Adrenal gland (tissue), 19 donors: Measurements from ENCODE around the gene SLC25A43. TPM values are rescaled to one million over a fixed set of nuclear protein-coding genes. Genes with fewer than 3 reads are reported as not detected.
"Not testable (repeated sequence)": the region's sequence is repeated elsewhere in the genome, so short reads cannot be mapped to it uniquely, and the experiment has no call there.

Experiments
- DNase-seq, 7 donors: peaks; one replicate each; pipeline ENCODE4 v3.0.0-alpha.2; 2019 to 2020
- H3K27ac ChIP-seq, 5 donors: fragments of 200-600 bp; sonication (generic) in 4 of 5; 1 replicate in 3 of 5; 2 replicates in 2 of 5; pipeline versions ENCODE4 v1.5.1 to v1.8.0; 2016 to 2020; ENCODE audit warnings: mild to moderate bottlenecking in 1 of 5
- H3K27me3 ChIP-seq: fragments of 200-600 bp; 2 replicates; pipeline ENCODE4 v1.8.0; 2021
- H3K36me3 ChIP-seq, 2 donors: fragments of 200-600 bp; replicated peaks in 1 of 2; 1 replicate in 1 of 2; 2 replicates in 1 of 2; pipeline versions ENCODE4 v1.5.1 to v1.8.0; 2018 to 2022
- H3K4me1 ChIP-seq, 2 donors: fragments of 200-600 bp; replicated peaks in 1 of 2; 1 replicate in 1 of 2; 2 replicates in 1 of 2; pipeline versions ENCODE4 v1.5.1 to v1.8.0; 2018 to 2021
- H3K4me3 ChIP-seq, 4 donors: fragments of 200-600 bp; sonication (generic) in 3 of 4; one replicate each; pipeline ENCODE4 v1.5.1; 2016 to 2018
- H3K9me3 ChIP-seq, 3 donors: fragments of 200-600 bp; sonication (generic) in 1 of 3; replicated peaks in 1 of 3; 1 replicate in 2 of 3; 2 replicates in 1 of 3; pipeline versions ENCODE4 v1.5.1 to v1.8.0; 2016 to 2021
- CTCF ChIP-seq, 6 experiments: fragments of 450-650 bp in 4 of 6; fragments of 200-600 bp in 2 of 6; sonication (generic) in 1 of 6; IDR thresholded peaks; 1 replicate in 5 of 6; 2 replicates in 1 of 6; pipeline versions ENCODE4 v1.5.1 to v1.8.0; 2016 to 2021; ENCODE audit warnings: antibody characterized with exemption in 6 of 6, mild to moderate bottlenecking in 2 of 6, moderate library complexity in 1 of 6
- POLR2A ChIP-seq, 2 donors: fragments of 450-650 bp; IDR thresholded peaks; one replicate each; pipeline ENCODE4 v1.6.1; 2017; ENCODE audit warnings: antibody characterized with exemption in 2 of 2, mild to moderate bottlenecking in 2 of 2, moderate library complexity in 1 of 2
- WGBS, 4 donors: extraction: QIAGEN DNeasy Blood & Tissue Kit in 2 of 4; methylation state at CpG; one replicate each; pipeline versions ENCODE4 v1.1.5 to v1.1.7; 2013 to 2017; 5-methylcytosine and 5-hydroxymethylcytosine counted together
- intact Hi-C, 2 donors: fragments of 100-400 bp; cut with DNase I; formaldehyde crosslinking; loops; one replicate each; pipeline versions ENCODE4 v1.14.1 to v1.15.0; 2022 to 2023
- long read RNA-seq, 10 donors: library from polyadenylated mRNA in 3 of 10; unstranded in 2 of 10; stranded (forward) in 1 of 10; transcript quantifications; one replicate each; pipeline ENCODE4 v2.0.0 and lab custom pipeline, GENCODE V29; 2021 to 2026
- polyA plus RNA-seq, 3 donors: library from polyadenylated mRNA; stranded (reverse); fragments of 200-250 nt in 2 of 3; fragments of 350-450 nt in 1 of 3; fragmentation: Illumina TruSeq in 1 of 3; extraction: RNeasy Lipid Tissue Mini Kit (QIAGEN cat#74804) in 1 of 3; gene quantifications; one replicate each; pipeline ENCODE4 v1.2.3, GENCODE V29; 2013 to 2014
- total RNA-seq, 9 donors: library from RNA; depleted of rRNA in 4 of 9; stranded (reverse); fragments of >200 nt in 4 of 9; fragments of 120-200 nt in 1 of 9; fragmentation: NEBNext Ultra II Directional in 1 of 9; extraction: Animal tissue kit (Norgen Biotek cat#: 25700) in 1 of 9; gene quantifications; one replicate each; pipeline versions ENCODE4 v1.1.0 to v1.2.4, GENCODE V29; 2013 to 2023
- donor health status: healthy with polysubstance abuse.
- donor health status: Bipolar disorder and iron deficiency.
- donor health status: DM: yes; HTN: yes; CAD: no.
- donor health status: DM: no; HTN: no; CAD: no.
- donor health status: DM: no; HTN: no; CAD: no.
- donor health status: DM: yes; HTN: yes; CAD: no.

Gene SLC25A43
- total RNA-seq, result 10 to 100 TPM in 1 of 9 donors, 1 to 10 TPM in 6, under 1 TPM in 2; 0.72 to 10.2 (median 3.2) TPM
- polyA plus RNA-seq, result 1 to 10 TPM; 4.1 to 7.5 (median 5.4) TPM
- long read RNA-seq, donor 1, result 0 reads
- long read RNA-seq, donor 2, result 0 reads
- long read RNA-seq, donor 3, result 0 reads
- long read RNA-seq, donor 4, result 0 reads
- long read RNA-seq, donor 5, transcript SLC25A43-201 (5 exons, 2,783 nt), result major isoform, 8 of 14 reads
- long read RNA-seq, donor 5, partial matches to known transcripts, result 0 of 14 reads
- long read RNA-seq, donor 5, other reads (novel, unspliced or antisense), result 6 of 14 reads
- long read RNA-seq, donor 6, result 0 reads
- long read RNA-seq, donor 7, result 0 reads
- long read RNA-seq, donor 8, partial matches to known transcripts, result 0 of 1 reads
- long read RNA-seq, donor 8, other reads (novel, unspliced or antisense), result 0 of 1 reads
- long read RNA-seq, donor 9, result 0 reads
- long read RNA-seq, donor 10, partial matches to known transcripts, result 0 of 1 reads
- long read RNA-seq, donor 10, other reads (novel, unspliced or antisense), result 0 of 1 reads

- H3K27ac ChIP-seq, result peak within 1 kb of the TSS in 3 of 5 donors; percentile 27 to 78 (median 30)
- intact Hi-C loops, result no loop called here
- no peaks in the 10 kb centered on the region for H3K27me3 ChIP-seq
- peak in 6 of 7 donors; percentile 10 to 28 (median 18) for DNase-seq
- 0 to 36% (median 13%) methylated on average over 5 to 72 of the region's 77 CpGs for WGBS, 4 donors
- no peaks in the 10 kb centered on the region for H3K4me1 ChIP-seq
- H3K4me3 ChIP-seq, result peak within 1 kb of the TSS in 2 of 4 donors; percentile 17 to 70
- H3K9me3 ChIP-seq, result no peaks in the 10 kb centered on the region
- no peaks in the 10 kb centered on the region for H3K36me3 ChIP-seq
- TF ChIP-seq POLR2A (IDR thresholded peaks at IDR 0.05) (no peak), CTCF (IDR thresholded peaks at IDR 0.05) (no peak)
Observed at GRCh38 chrX:119398974-119399771, at the start of gene SLC25A43. TSS of gene SLC25A43 (plus strand) at chrX:119399336. CDS start at chrX:119399404, 68 bp downstream.

GRCh38 chrX:119359618-119360382 lies 39.3 kb upstream of the SLC25A43 start:
- H3K9me3 ChIP-seq, result no peaks in the 10 kb centered on the region
- H3K27me3 ChIP-seq, result peaks cover 13% of the 10 kb centered on the region
- intact Hi-C loops, result no loop called here
- WGBS, 4 donors, result 59 to 100% (median 72%) methylated on average over 1 to 4 of the region's 4 CpGs
- no peak overlapping the region for H3K4me3 ChIP-seq
- no peaks in the 10 kb centered on the region for H3K4me1 ChIP-seq
- H3K36me3 ChIP-seq, result no peaks in the 10 kb centered on the region
- TF ChIP-seq CTCF (IDR thresholded peaks at IDR 0.05) (no peak), POLR2A (IDR thresholded peaks at IDR 0.05) (no peak)
- DNase-seq, result no peak
- no peak overlapping the region for H3K27ac ChIP-seq

DNA sequence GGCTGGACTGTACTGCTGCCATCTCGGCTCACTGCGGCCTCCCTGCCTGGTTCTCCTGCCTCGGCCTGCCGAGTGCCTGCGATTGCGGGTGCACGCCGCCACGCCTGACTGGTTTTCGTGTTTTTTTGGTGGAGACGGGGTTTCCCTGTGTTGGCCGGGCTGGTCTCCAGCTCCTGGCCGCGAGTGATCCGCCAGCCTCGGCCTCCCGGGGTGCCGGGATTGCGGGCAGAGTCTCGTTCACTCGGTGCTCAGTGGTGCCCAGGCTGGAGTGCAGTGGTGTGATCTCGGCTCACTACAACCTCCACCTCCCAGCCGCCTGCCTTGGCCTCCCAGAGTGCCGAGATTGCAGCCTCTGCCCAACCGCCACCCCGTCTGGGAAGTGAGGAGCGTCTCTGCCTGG lies 37.7 kb upstream of the SLC25A43 start:
- H3K4me3 ChIP-seq, H3K27me3 ChIP-seq, H3K36me3 ChIP-seq, intact Hi-C loops, DNase-seq, H3K9me3 ChIP-seq, H3K27ac ChIP-seq, H3K4me1 ChIP-seq: not testable (repeated sequence)
- WGBS, 4 donors, result 92 to 95% methylated on average over 2 to 17 of the region's 27 CpGs; no CpG with 5 or more reads in 2 of the 4 donors

- H3K27me3 ChIP-seq, DNase-seq, H3K4me1 ChIP-seq, H3K36me3 ChIP-seq, H3K9me3 ChIP-seq, H3K4me3 ChIP-seq, intact Hi-C loops, H3K27ac ChIP-seq: not testable (repeated sequence)
- 95 to 96% methylated on average over 12 to 23 of the region's 24 CpGs; no CpG with 5 or more reads in 2 of the 4 donors for WGBS, 4 donors
Observed at GRCh38 chrX:119362074-119362473, 37.1 kb upstream of the SLC25A43 start.
